MV-4-11 (cell line): ENCODE measurements around the gene C10orf120.

Experiments
- DNase-seq: peaks from one replicate; lab custom pipeline; 2025; lab: John Stamatoyannopoulos, UW

C10orf120 gene

GRCh38 chr10:122699796-122700455, at the start of gene C10orf120:
TSS of gene C10orf120 (minus strand) at chr10:122699846. CDS start at chr10:122699790, 56 bp downstream.
- no peak for DNase-seq

GRCh38 chr10:122748496-122748895, 48.9 kb upstream of the C10orf120 start:
- DNase-seq: no peak

DNA sequence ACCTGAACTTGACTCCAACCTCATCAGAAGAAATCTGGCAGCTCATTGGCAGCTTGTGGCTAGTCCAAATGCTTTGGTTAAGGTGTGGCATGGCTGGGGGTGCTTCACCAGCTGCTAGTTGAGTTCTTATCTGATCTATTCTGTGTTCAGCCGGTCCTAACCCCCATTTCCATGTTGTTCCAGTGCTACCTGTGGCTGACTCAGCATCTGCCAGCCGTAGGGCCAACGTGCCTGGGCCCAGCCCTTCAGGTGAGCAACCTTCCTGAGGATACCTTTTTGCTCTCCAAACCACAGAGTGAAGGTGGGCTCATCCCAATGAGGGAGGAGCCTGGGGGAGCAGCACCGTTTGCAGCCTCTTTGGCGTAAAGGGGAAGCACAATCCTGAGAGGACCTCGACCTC, 46.8 kb upstream of the C10orf120 start:
- no peak for DNase-seq

- DNase-seq: no peak
Measured at GRCh38 chr10:122744257-122744656, 44.6 kb upstream of the C10orf120 start.

DNA sequence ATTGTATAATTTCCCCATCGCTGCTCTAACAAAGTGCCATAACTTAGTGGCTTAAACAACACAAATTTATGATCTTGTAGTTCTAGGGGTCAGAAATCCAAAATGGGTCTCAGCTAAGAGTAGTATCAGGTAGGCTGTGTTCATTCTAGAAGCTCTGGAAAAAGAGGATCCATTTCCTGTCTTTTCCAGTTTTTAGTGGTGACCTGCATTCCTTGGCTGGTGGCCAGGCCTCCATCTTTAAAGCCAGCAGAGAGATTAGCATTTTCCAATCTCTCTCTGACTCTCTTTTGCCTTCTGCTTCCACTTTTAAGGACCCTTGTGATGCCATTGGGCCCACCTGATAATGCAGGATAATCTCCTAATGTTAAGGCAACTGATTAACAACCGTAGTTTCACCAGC, 41.0 kb upstream of the C10orf120 start:
- no peak for DNase-seq

DNA sequence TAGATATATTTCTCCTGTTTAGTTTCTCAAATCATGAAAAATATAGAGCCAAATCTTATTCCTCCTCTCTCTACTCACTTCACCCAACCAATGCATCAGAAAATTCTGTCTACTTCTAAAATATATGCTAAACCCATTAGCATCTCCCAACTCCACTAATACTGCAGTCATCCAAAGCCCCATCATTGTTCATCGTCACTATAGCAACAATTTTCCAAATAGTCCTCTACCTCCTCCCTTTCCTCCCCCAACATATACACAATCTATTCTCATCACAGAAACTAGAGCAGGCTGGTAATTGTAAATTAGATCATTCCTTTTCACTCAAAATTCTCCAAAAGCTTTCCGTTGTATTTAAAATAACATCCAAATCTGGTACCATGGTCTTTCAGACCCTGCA, 38.4 kb upstream of the C10orf120 start:
- DNase-seq: no peak

DNA sequence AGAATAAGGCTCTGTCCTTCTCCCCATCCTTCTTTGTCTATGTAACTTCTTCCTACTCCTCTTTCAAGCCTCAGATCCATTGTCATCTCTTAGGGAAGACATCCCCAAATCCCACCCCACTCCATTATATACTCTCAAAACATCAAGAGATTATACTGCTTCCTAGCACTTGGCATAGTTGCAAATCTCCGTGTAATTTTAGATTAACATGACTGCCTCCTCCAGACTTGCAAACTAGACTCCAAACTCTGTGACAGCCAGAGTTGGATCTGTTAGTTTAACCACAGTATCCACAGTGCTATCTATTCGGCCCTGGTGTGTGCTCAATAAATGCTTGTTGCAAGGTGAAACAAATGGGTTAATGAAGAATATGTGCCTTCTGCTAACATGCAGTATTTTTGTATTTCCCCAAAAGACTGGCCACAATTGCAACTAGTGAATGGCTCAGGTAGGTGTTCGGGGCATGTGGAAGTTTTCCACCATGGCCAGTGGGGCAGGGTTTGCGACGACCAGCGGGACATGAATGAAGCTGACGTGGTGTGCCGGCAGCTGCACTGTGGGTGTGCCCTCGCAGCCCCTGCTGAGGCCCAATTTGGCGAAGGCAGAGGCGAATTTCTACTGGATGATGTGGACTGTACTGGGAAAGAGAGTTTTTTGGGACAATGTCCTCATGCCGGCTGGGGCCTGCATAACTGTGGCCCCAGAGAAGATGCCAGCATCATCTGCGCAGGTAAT, 34.5 kb upstream of the C10orf120 start:
- DNase-seq: no peak

GRCh38 chr10:122733443-122733842, 33.8 kb upstream of the C10orf120 start:
- no peak for DNase-seq

GRCh38 chr10:122730238-122730637, 30.6 kb upstream of the C10orf120 start:
- DNase-seq: peak; percentile 59

DNA sequence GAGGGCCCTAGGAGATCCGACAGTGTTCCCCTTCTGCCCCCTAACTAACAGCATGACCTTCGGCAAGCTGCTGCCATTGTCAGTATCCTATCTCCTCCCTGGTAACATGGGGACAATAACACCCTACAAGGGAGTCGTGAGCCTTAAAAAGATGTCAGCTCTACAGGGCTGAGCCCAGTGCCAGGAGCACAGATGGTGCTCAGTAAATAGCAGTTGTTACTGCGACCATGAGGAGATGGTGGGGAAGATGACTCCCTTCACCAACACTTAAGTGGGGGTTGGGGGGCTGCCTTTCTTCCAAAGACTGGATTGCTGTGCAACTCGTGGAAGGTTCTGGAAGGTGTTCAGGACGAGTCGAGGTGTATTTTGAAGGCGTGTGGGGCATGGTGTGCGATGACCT, 29.5 kb upstream of the C10orf120 start:
- no peak for DNase-seq

DNA sequence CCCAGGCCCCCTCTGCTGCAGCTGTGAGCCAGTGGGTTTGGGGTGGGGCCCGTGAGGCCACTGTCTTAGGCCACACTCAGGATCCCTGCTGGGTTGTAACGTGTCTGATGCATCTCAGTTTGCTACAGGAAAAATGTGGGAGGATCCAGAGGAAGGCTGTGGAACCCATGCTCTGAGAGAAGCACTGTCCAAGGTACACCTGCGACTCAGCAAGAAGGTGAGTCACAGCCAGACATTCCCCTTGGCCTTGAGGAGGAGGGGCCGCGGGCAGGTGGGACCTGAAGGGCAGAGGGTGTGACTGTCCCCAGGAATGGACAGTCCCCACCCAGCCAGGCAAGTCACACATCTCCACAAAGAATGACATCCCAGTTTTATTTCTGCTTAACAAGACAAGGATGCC, 27.8 kb upstream of the C10orf120 start:
- no peak for DNase-seq

- no peak for DNase-seq
Measured at GRCh38 chr10:122725768-122726167, 26.1 kb upstream of the C10orf120 start.

DNA sequence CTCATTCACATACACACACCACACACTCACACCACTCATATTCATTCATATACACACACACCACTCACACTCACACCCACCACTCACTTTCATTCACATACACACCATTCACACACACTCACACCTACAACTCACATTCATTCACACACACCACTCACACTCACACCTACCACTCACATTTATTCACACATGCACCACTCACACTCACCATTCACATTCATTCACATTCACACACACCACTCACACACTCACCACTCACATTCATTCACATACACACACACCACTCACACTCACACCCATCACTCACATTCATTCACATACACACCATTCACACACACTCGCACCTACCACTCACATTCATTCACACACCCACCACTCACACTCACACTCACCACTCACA, 25.4 kb upstream of the C10orf120 start:
- no peak for DNase-seq

DNA sequence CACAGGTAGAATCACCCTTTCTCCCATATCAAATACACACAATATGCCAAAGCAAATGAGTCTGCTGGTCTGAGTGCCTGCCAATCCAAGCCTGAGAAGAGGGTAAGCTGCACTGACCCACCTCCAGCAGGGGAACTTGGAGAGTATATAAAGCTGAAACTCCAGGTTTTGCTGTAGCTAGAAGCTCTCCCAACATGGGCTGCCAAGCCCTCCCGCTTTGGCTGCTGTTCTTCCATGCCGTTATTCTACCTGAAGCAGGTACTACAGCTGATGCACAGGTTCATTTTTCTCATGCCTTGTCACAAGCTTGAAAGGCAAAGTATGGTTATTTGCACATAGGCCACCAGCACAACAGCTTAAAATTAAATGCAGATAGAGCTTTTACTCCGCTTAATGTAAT, 21.5 kb upstream of the C10orf120 start:
- DNase-seq: no peak

DNA sequence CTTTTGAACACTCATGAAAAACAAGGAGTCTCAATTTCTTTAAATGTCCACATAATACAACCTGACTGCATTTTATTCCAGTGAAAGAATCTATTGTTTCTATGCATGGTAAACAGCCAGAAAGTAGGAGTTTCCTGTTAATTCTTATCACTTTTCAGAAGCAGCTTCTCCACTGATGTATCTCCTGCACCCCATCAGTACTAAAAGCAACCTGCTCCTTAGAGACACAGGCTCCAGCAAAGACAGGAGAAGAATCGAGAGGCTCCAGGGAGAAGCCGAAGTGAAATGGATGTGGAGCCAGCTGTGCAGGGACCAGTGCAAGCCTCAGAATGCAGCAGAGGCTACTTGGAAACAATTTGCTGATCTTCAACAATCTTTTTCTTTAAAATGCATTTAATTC, 16.4 kb upstream of the C10orf120 start:
- DNase-seq: no peak

- DNase-seq: no peak
Measured at GRCh38 chr10:122715576-122715975, 15.9 kb upstream of the C10orf120 start.

DNA sequence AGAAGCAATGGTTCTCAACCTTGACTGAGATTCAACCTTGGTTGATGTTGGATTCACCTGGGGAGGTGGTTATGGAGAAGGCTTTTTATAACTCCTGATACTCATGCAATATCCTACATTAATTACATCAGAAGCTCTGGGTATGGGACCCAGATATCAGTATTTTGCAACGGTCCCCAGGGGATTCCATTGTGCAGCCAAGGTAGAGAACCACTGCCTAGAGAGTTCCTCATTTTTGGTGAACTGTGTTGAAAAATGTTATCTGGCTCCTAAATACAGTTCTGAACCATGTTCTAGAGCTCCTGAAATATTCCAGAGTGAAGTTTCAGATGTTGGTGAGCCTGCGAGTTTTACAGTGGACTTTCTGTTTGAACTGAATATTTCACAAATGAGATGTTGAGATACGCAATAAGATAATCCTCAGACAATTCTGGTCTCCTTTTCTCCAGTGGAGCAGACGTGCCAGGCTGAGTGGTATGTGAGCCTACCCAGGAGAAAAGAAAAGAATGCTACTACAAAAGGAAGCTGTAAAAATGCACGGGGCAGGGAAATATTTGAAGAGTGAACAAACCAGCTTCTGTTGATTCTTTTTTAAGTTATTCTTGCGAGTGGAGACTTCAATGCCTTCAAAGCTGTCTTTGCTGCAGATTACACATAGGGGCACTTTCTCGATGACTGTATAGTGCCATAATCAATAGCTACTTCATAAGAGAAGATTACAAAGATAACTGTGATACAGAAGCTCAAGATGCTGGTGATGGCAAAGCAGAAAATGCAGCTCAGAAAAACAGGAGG, 13.6 kb upstream of the C10orf120 start:
- DNase-seq: no peak

- no peak for DNase-seq
Measured at GRCh38 chr10:122710576-122710975, 10.9 kb upstream of the C10orf120 start.

DNA sequence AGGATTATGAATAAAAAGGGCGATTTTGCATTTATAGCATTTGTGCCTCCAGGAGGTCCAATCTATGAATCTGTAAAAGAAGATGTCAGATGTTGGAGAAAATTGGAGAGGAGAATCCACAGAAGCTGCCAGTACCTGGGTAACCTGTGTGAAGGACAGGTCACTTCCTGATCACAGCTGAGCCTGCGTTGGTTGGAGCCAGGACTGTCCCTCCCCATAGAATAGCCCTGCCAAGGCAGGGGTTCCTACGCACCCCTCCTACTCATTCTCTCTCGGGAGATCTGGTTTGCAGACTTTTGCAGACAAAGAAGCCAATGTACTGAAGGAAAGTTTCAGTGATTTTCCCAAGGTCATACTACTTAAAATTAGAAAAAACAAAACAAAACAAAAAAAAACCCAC, 10.3 kb upstream of the C10orf120 start:
- DNase-seq: no peak

DNA sequence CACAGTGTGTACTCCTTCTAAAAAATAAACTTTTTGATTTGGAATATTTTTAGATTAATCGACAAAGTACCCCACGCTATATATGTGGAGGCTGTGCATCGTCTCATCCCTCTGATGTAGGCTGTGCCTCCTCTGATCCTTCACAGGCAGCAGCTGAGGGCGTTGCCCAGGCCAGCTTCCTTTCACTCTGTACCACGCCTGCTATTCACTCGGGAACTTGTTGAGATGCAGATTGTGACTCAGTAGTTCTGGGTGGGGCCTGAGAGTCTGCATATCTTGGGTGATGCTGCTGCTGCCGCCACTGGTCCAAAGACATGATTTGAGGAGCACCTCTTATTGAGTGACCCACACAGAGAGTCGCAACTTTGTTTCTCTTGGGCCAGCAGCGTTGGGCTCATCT, 7.9 kb upstream of the C10orf120 start:
- no peak for DNase-seq

- no peak for DNase-seq
Measured at GRCh38 chr10:122706947-122707346, 7.3 kb upstream of the C10orf120 start.

- no peak for DNase-seq
Measured at GRCh38 chr10:122706467-122706866, 6.8 kb upstream of the C10orf120 start.
